ENCODE data around the gene TENT5A. TPM values are rescaled to one million over a fixed set of nuclear protein-coding genes. Genes with fewer than 3 reads are reported as not detected.

TENT5A gene
- total RNA-seq, 4 donors from 2014 or later: 18.4 to 26.6 (median 24.7) TPM

DNA sequence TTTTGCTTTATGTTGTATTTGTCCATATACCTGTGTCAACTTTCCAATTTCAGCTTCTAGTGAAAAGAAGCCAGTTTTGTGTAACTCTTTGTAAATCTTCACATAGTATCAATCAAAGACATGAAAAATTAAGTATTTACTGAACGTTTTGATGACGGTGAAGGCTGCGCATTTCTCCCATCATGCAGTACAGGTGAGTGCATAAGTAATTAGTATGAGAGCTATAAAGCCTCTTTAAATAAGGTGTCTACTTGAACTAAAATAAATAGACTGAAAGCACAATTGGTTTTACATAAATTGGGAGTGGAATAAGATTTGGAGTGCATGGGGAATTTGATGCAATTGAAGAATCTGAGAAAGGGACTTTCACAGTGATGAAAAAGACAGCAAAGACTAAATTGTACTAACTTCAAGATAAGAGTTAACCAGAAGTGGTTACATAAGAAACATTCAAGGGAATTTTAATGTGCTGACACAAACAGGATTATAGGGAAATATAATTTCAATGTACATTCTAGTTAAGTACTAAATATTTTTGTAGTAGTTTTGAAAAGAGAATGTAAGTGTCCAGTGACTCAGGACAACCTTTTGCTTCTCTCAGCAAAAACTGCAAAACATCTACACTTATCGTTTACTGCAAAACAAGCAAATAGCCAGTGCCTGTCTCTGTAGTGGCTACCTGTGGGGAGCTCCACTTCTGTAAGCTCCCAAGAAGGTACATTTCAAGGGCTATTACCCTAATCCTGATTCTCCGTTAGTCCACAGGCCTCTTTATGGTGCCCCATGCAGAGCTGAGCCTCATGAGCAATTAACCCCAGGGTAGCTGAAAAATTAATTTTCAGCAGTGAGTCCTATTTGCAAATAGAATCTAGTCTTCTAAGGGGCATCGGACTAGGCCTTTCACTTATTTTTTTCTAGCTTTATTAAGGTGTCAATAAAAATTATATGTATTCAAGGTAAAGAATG lies 13.0 kb downstream of the TENT5A start:
- no peak for DNase-seq (ENCODE audit: low spot score in 2 of 2)
- TF ChIP-seq, protein P1, sequence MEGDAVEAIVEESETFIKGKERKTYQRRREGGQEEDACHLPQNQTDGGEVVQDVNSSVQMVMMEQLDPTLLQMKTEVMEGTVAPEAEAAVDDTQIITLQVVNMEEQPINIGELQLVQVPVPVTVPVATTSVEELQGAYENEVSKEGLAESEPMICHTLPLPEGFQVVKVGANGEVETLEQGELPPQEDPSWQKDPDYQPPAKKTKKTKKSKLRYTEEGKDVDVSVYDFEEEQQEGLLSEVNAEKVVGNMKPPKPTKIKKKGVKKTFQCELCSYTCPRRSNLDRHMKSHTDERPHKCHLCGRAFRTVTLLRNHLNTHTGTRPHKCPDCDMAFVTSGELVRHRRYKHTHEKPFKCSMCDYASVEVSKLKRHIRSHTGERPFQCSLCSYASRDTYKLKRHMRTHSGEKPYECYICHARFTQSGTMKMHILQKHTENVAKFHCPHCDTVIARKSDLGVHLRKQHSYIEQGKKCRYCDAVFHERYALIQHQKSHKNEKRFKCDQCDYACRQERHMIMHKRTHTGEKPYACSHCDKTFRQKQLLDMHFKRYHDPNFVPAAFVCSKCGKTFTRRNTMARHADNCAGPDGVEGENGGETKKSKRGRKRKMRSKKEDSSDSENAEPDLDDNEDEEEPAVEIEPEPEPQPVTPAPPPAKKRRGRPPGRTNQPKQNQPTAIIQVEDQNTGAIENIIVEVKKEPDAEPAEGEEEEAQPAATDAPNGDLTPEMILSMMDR (IDR thresholded peaks at IDR 0.05): no peak
- no peak for TF ChIP-seq POLR2A (IDR thresholded peaks at IDR 0.05)
- 86 to 92% methylated on average over 6 of the region's 6 CpGs for WGBS, 2 donors
- intact Hi-C loops (cut with DNase I; ENCODE audit: low total_unique reads): no loop called here
- no peak overlapping the region for H3K4me3 ChIP-seq (ENCODE audit: low read depth, poor library complexity, severe bottlenecking)

DNA sequence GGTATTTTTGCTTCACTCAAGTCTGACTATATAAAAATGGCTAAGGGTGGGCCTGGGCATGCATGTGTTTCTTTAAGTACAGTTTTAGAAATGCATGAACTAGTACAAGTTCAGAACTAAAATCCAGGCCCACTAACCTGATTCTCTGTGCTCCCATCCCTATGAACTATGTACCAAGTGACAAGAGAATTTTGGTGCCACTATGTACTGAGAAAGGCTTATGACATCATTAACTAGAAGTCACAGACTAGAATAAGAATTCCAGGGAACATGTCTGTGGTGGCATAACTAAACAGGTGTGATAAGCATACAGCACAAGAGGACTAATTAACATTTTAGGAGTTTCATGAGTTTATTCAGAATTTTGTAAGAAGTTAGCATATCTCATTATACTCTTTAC lies 16.1 kb downstream of the TENT5A start:
- no peak for DNase-seq (ENCODE audit: low spot score in 2 of 2)
- TF ChIP-seq, protein P1 (IDR thresholded peaks at IDR 0.05): no peak
- no peak for TF ChIP-seq POLR2A (IDR thresholded peaks at IDR 0.05)
- intact Hi-C loops (cut with DNase I; ENCODE audit: low total_unique reads): no loop called here

DNA sequence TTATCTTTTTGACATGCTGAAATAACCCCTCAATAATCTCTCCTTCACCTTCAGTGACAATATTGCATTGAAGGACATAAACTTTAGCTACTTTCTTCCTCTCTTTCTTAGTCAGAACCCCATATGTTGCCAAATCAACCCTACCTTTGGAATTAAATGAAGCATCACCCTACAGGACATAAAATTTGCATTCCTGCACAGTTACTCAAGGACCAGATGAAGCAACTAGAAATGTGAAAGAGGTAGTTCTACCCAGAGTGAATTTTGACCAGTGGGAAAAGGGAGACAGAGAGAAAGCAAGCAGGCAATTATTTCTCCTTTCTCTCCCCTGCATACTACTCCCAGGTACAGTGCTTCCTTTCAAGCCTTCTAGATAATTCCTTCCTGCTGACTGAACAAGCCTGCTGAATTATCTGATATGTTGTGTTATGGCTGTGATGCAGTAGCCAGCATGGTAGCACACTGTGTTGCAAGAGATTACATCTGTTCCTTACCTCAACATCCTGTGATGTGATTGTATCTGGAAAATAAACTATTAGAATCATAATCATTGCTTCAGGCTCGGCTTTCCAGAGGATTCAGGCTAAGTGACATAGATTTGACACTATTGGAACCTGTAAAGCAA lies 16.6 kb downstream of the TENT5A start:
- TF ChIP-seq, protein P1 (IDR thresholded peaks at IDR 0.05): no peak
- no peak for TF ChIP-seq POLR2A (IDR thresholded peaks at IDR 0.05)
- intact Hi-C loops (cut with DNase I; ENCODE audit: low total_unique reads): no loop called here
- H3K4me3 ChIP-seq (ENCODE audit: low read depth, poor library complexity, severe bottlenecking): no peak overlapping the region
- 74 to 93% methylated on average over 1 of the region's 1 CpG for WGBS, 2 donors
- DNase-seq (ENCODE audit: low spot score in 2 of 2): no peak

More for the DNA sequence above, 16.1 kb downstream of the TENT5A start:
- no peak overlapping the region for H3K4me3 ChIP-seq (ENCODE audit: low read depth, poor library complexity, severe bottlenecking)

DNA sequence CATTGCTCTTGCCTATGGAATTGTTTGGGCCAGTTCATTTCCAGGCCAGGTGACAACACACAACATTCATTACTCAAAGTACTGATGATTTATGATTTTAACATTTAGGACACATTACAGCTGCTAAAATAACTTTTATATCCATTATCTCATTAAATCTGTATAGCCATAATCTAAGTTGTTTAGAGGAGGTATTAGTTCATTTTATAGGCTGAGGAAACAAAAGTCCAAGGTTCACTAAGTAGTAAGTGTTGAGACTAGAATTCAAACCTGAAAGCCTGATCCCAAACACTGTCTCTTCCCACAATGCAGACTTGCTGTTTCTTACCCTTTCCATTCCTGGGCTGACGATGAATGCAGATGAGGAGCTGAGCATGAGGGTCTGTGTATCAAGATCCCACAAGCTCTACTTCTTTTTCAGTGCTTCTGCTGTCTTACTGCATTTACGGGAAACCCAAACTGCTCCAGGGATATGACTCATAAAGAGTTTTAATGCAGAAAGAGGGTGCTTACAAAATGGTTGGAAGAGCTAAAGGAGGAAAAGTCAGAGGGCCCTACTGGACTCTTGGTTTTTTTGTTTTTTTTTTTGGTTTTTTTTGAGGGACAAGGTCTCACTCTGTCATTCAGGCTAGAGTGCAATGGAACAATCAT lies 17.9 kb downstream of the TENT5A start:
- WGBS, 2 donors: 86 to 92% methylated on average over 2 of the region's 2 CpGs
- intact Hi-C loops (cut with DNase I; ENCODE audit: low total_unique reads): no loop called here
- DNase-seq (ENCODE audit: low spot score in 2 of 2): no peak
- no peak for TF ChIP-seq POLR2A (IDR thresholded peaks at IDR 0.05)
- TF ChIP-seq, protein P1 (IDR thresholded peaks at IDR 0.05): no peak
- H3K4me3 ChIP-seq (ENCODE audit: low read depth, poor library complexity, severe bottlenecking): no peak overlapping the region

DNA sequence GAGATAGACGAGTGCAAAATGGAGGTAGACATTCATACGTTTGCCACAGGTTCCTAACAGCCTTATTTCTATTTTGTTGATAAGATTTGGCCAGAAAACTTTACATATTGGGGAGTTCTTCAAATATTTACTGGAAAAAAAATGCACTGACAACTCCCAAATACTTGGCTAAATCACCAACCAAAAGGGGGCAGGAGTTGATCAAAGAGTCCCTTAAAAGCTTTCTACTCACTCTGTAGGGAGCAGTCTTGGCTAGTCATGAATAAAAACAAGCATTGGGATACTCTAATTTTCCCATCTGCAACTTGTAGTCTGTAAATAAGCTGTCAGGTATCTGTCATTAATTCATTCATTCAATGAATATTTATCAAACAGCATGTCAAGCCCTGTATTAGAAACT lies 18.4 kb downstream of the TENT5A start:
- no peak overlapping the region for H3K4me3 ChIP-seq (ENCODE audit: low read depth, poor library complexity, severe bottlenecking)
- DNase-seq (ENCODE audit: low spot score in 2 of 2): no peak
- TF ChIP-seq, protein P1 (IDR thresholded peaks at IDR 0.05): no peak
- TF ChIP-seq POLR2A (IDR thresholded peaks at IDR 0.05): no peak
- 94 to 95% methylated on average over 2 of the region's 2 CpGs for WGBS, 2 donors
- intact Hi-C loops (cut with DNase I; ENCODE audit: low total_unique reads): no loop called here

Measured in lower leg skin (tissue), 4 donors.